Panc1 (cell line): ENCODE results near the gene MYO18B. TPM values are rescaled to one million over a fixed set of nuclear protein-coding genes. Genes with fewer than 3 reads are reported as not detected.

Experiments
- ATAC-seq: fragments of 200-7000 bp; cut with Tn5 transposase; 2 replicates; pipeline ENCODE4 v1.9.1; 2020; ENCODE audit warnings: mild to moderate bottlenecking, moderate library complexity
- BruUV-seq: library from RNA; stranded (reverse); fragments of 400-500 nt; replicated peaks from 2 replicates; lab custom pipeline; 2021; lab: Mats Ljungman, UMichigan
- CTCF ChIA-PET: fragments of 300-600 bp; sonication (Branson Sonifier 250); formaldehyde crosslinking; loops from one replicate; lab custom pipeline; 2022; ENCODE audit warnings: antibody characterized with exemption; lab: Charles Lee
- POLR2A ChIA-PET: fragments of 300-600 bp; sonication (Branson Sonifier 250); formaldehyde crosslinking; loops from one replicate; lab custom pipeline; 2022; ENCODE audit warnings: antibody characterized with exemption; lab: Charles Lee
- DNase-seq: peaks from one replicate; pipeline ENCODE4 v3.0.0-alpha.2; 2010; ENCODE audit warnings: low read depth, low spot score
- H3K27ac ChIP-seq: 2 replicates; pipeline ENCODE4 v1.5.1; 2011; ENCODE audit warnings: mild to moderate bottlenecking, low read length, inconsistent platforms
- H3K27me3 ChIP-seq: fragments of 200-500 bp; sonication (Bioruptor generic); 2 replicates; pipeline ENCODE4 v1.6.0; 2014; ENCODE audit warnings: low read length, inconsistent platforms; ENCODE audit not compliant: control insufficient read depth, insufficient read depth
- H3K36me3 ChIP-seq: fragments of 200-500 bp; sonication (Bioruptor generic); 2 replicates; pipeline ENCODE4 v1.5.1; 2014; ENCODE audit warnings: inconsistent platforms, mild to moderate bottlenecking, low read length, moderate library complexity; ENCODE audit not compliant: control insufficient read depth, insufficient read depth
- H3K4me1 ChIP-seq: 2 replicates; pipeline ENCODE4 v1.5.1; 2011; ENCODE audit warnings: inconsistent platforms, mild to moderate bottlenecking, low read length, moderate library complexity; ENCODE audit not compliant: control insufficient read depth, insufficient read depth
- H3K4me3 ChIP-seq, 2 experiments: 2 replicates each; pipeline ENCODE4 v1.5.1; 2011 to 2012; ENCODE audit warnings: low read depth in 2 of 2, low read length in 2 of 2, mild to moderate bottlenecking in 2 of 2, inconsistent platforms in 1 of 2, moderate library complexity in 1 of 2
- H3K9me3 ChIP-seq: fragments of 200-500 bp; sonication (Bioruptor generic); 2 replicates; pipeline ENCODE4 v1.5.1; 2014; ENCODE audit warnings: low read depth, mild to moderate bottlenecking, inconsistent platforms, low read length, moderate library complexity; ENCODE audit not compliant: control insufficient read depth, insufficient read depth
- POLR2AphosphoS5 ChIP-seq: IDR thresholded peaks from 2 replicates; pipeline ENCODE4 v1.6.1; 2012; ENCODE audit warnings: mild to moderate bottlenecking, low read depth, low read length, moderate library complexity
- SIN3A ChIP-seq: IDR thresholded peaks from 2 replicates; pipeline ENCODE4 v1.6.1; 2012; ENCODE audit warnings: low read depth, mild to moderate bottlenecking, low read length, moderate library complexity, borderline replicate concordance; ENCODE audit not compliant: insufficient read depth
- TCF7L2 ChIP-seq: IDR thresholded peaks from 2 replicates; pipeline ENCODE4 v1.6.1; 2011; ENCODE audit warnings: mild to moderate bottlenecking, low read depth, low read length, inconsistent platforms
- in situ Hi-C: cut with HindIII; loops from 2 replicates; pipeline ENCODE4 v1.10.0; 2016; ENCODE audit warnings: low sequenced_read_pairs, low pct_unique_long_range_greater_than_20kb
- intact Hi-C: fragments of 100-400 bp; cut with micrococcal nuclease; formaldehyde crosslinking; loops from one replicate; pipeline ENCODE4 v1.10.0; 2022; ENCODE audit not compliant: unreplicated experiment
- total RNA-seq: library from RNA; stranded (reverse); gene quantifications from one replicate; pipeline ENCODE4 v1.2.1, GENCODE V29; 2021; ENCODE audit not compliant: unreplicated experiment
- TF ChIP-seq, protein P1 (sequence below): fragments of 450-650 bp; IDR thresholded peaks from 2 replicates; pipeline ENCODE4 v1.5.1; 2017; ENCODE audit warnings: mild to moderate bottlenecking
- TF ChIP-seq, protein P2 (sequence below), 2 experiments: IDR thresholded peaks; 2 replicates each; pipeline ENCODE4 v1.6.1; 2011 to 2012; ENCODE audit warnings: low read depth in 2 of 2, control low read depth in 1 of 2, low read length in 1 of 2, mild to moderate bottlenecking in 1 of 2, moderate library complexity in 1 of 2; ENCODE audit not compliant: insufficient read depth in 1 of 2

The MYO18B gene
- total RNA-seq, 1 experiment from 2014 or later, result not detected

DNA sequence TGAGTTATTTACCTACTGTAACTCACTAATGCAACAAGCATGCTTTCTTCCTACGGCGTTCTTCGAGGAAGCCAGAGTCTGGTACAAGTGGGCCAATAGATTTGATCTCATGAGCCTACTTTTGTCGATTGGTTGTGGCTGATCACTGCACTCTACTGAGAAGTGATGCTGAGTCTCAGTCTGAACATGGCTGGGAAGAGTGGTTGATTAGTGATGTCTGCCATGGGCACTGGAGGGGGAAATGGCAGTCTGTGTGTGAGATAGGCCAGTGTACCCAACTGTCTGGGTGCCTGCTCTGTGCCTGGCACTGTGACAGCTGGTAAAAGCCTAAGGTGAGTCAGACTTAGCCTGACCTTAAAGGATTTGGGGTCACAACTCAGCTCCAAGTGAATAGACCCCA lies 28.3 kb downstream of the MYO18B start:
- no peak overlapping the region for H3K27ac ChIP-seq
- intact Hi-C loops, result loop anchor here (10.0 kb wide), 1 partner anchor 306 kb away; no protein-coding TSS in a partner anchor
- no peaks in the 10 kb centered on the region for H3K4me1 ChIP-seq
- in situ Hi-C loops, result no loop called here
- ChIA-PET POLR2A (no interaction called here), CTCF (no interaction called here)
- no peak for ATAC-seq
- H3K27me3 ChIP-seq, result no peaks in the 10 kb centered on the region
- TF ChIP-seq, protein P1, sequence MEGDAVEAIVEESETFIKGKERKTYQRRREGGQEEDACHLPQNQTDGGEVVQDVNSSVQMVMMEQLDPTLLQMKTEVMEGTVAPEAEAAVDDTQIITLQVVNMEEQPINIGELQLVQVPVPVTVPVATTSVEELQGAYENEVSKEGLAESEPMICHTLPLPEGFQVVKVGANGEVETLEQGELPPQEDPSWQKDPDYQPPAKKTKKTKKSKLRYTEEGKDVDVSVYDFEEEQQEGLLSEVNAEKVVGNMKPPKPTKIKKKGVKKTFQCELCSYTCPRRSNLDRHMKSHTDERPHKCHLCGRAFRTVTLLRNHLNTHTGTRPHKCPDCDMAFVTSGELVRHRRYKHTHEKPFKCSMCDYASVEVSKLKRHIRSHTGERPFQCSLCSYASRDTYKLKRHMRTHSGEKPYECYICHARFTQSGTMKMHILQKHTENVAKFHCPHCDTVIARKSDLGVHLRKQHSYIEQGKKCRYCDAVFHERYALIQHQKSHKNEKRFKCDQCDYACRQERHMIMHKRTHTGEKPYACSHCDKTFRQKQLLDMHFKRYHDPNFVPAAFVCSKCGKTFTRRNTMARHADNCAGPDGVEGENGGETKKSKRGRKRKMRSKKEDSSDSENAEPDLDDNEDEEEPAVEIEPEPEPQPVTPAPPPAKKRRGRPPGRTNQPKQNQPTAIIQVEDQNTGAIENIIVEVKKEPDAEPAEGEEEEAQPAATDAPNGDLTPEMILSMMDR, result no peak
- H3K9me3 ChIP-seq, result no peaks in the 10 kb centered on the region
- DNase-seq, result no peak
- BruUV-seq, result no TSS peak
- H3K4me3 ChIP-seq, result no peak overlapping the region
- no peaks in the 10 kb centered on the region for H3K36me3 ChIP-seq

DNA sequence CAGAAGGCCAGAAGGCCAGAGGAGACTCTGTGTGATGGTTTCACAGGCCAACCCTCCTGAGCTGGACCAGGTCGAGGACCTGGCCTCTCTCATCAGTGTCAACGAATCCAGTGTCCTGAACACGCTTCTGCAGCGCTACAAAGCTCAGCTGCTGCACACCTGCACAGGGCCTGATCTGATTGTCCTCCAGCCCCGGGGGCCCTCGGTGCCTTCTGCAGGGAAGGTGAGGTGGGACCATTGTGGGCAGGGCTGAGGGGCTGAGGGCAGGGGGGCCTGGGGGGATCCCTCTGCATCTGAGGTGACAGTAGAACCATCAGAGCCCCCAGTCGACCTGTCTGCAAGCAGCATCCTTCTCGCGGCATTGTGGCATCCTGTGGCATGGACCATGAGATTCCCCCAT lies 30.3 kb downstream of the MYO18B start:
- in situ Hi-C loops (no loop called here), intact Hi-C loops (loop anchor here (10.0 kb wide), 1 partner anchor 307 kb away; no protein-coding TSS in a partner anchor)

More for the DNA sequence above, 30.3 kb downstream of the MYO18B start:
- no peaks in the 10 kb centered on the region for H3K36me3 ChIP-seq
- DNase-seq, result no peak
- ATAC-seq, result no peak
- no peak overlapping the region for H3K4me3 ChIP-seq
- no peaks in the 10 kb centered on the region for H3K9me3 ChIP-seq
- no peak overlapping the region for H3K27ac ChIP-seq
- H3K4me1 ChIP-seq, result no peaks in the 10 kb centered on the region
- no TSS peak for BruUV-seq
- TF ChIP-seq SIN3A (no peak), TCF7L2 (no peak), POLR2AphosphoS5 (no peak)
- TF ChIP-seq, protein P2, sequence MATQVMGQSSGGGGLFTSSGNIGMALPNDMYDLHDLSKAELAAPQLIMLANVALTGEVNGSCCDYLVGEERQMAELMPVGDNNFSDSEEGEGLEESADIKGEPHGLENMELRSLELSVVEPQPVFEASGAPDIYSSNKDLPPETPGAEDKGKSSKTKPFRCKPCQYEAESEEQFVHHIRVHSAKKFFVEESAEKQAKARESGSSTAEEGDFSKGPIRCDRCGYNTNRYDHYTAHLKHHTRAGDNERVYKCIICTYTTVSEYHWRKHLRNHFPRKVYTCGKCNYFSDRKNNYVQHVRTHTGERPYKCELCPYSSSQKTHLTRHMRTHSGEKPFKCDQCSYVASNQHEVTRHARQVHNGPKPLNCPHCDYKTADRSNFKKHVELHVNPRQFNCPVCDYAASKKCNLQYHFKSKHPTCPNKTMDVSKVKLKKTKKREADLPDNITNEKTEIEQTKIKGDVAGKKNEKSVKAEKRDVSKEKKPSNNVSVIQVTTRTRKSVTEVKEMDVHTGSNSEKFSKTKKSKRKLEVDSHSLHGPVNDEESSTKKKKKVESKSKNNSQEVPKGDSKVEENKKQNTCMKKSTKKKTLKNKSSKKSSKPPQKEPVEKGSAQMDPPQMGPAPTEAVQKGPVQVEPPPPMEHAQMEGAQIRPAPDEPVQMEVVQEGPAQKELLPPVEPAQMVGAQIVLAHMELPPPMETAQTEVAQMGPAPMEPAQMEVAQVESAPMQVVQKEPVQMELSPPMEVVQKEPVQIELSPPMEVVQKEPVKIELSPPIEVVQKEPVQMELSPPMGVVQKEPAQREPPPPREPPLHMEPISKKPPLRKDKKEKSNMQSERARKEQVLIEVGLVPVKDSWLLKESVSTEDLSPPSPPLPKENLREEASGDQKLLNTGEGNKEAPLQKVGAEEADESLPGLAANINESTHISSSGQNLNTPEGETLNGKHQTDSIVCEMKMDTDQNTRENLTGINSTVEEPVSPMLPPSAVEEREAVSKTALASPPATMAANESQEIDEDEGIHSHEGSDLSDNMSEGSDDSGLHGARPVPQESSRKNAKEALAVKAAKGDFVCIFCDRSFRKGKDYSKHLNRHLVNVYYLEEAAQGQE (IDR thresholded peaks at IDR 0.05; ENCODE audit: insufficient read depth in 1 of 2, low read depth in 2 of 2, low read length in 1 of 2), result no peak
- TF ChIP-seq, protein P1, result no peak
- ChIA-PET CTCF (interaction anchor here (1.1 kb wide), 1 partner anchor 537 kb away, joined by 3 read pairs; no protein-coding TSS in a partner anchor), POLR2A (no interaction called here)
- H3K27me3 ChIP-seq, result no peaks in the 10 kb centered on the region
